Muscle of arm (tissue), 14 donors: ENCODE measurements around the gene PXN. TPM values are rescaled to one million over a fixed set of nuclear protein-coding genes. Genes with fewer than 3 reads are reported as not detected.

ENCODE experiments used
- DNase-seq: peaks from one replicate; pipeline ENCODE4 v3.0.0-alpha.2; 2013
- long read RNA-seq, 11 donors: transcript quantifications; one replicate each; lab custom pipeline, GENCODE V29; 2026
- polyA plus RNA-seq, 12 donors: library from polyadenylated mRNA; unstranded; fragments of 120-200 nt; gene quantifications; one replicate each; pipeline ENCODE4 v1.2.1, GENCODE V29; 2013; ENCODE audit not compliant: insufficient read length in 12 of 12

PXN gene
- 100 to 1,000 TPM in 11 of 12 donors, 10 to 100 TPM in 1; 99.4 to 450 (median 171) TPM for polyA plus RNA-seq
- long read RNA-seq, donor 1, partial matches to known transcripts: 48 of 56 reads
- long read RNA-seq, donor 1, other reads (novel, unspliced or antisense): 0 of 56 reads
- long read RNA-seq, donor 2, transcript PXN-201 (12 exons, 3,785 nt): minor isoform, 5 of 53 reads
- long read RNA-seq, donor 2, transcript PXN-204 (11 exons, 3,683 nt): major isoform, 7 of 53 reads
- long read RNA-seq, donor 2, partial matches to known transcripts: 39 of 53 reads
- long read RNA-seq, donor 2, other reads (novel, unspliced or antisense): 0 of 53 reads
- long read RNA-seq, donor 3, full-length matches to known transcripts: 2 of 27 reads
- long read RNA-seq, donor 3, partial matches to known transcripts: 25 of 27 reads
- long read RNA-seq, donor 3, other reads (novel, unspliced or antisense): 0 of 27 reads
- long read RNA-seq, donor 4, partial matches to known transcripts: 23 of 26 reads
- long read RNA-seq, donor 4, other reads (novel, unspliced or antisense): 0 of 26 reads
- long read RNA-seq, donor 5, full-length matches to known transcripts: 22 of 184 reads
- long read RNA-seq, donor 5, partial matches to known transcripts: 157 of 184 reads
- long read RNA-seq, donor 5, other reads (novel, unspliced or antisense): 5 of 184 reads
- long read RNA-seq, donor 6, full-length matches to known transcripts: 8 of 18 reads
- long read RNA-seq, donor 6, partial matches to known transcripts: 10 of 18 reads
- long read RNA-seq, donor 6, other reads (novel, unspliced or antisense): 0 of 18 reads
- long read RNA-seq, donor 7, full-length matches to known transcripts: 7 of 36 reads
- long read RNA-seq, donor 7, partial matches to known transcripts: 29 of 36 reads
- long read RNA-seq, donor 7, other reads (novel, unspliced or antisense): 0 of 36 reads
- long read RNA-seq, donor 8, transcript PXN-221 (15 exons, 3,246 nt): minor isoform, 6 of 134 reads
- long read RNA-seq, donor 8, transcript PXN-204 (11 exons, 3,683 nt): major isoform, 10 of 134 reads
- long read RNA-seq, donor 8, partial matches to known transcripts: 114 of 134 reads
- long read RNA-seq, donor 8, other reads (novel, unspliced or antisense): 0 of 134 reads
- long read RNA-seq, donor 9, full-length matches to known transcripts: 5 of 29 reads
- long read RNA-seq, donor 9, partial matches to known transcripts: 24 of 29 reads
- long read RNA-seq, donor 9, other reads (novel, unspliced or antisense): 0 of 29 reads
- long read RNA-seq, donor 10, full-length matches to known transcripts: 22 of 76 reads
- long read RNA-seq, donor 10, partial matches to known transcripts: 54 of 76 reads
- long read RNA-seq, donor 10, other reads (novel, unspliced or antisense): 0 of 76 reads
- long read RNA-seq, donor 11, partial matches to known transcripts: 22 of 31 reads
- long read RNA-seq, donor 11, other reads (novel, unspliced or antisense): 0 of 31 reads

DNA sequence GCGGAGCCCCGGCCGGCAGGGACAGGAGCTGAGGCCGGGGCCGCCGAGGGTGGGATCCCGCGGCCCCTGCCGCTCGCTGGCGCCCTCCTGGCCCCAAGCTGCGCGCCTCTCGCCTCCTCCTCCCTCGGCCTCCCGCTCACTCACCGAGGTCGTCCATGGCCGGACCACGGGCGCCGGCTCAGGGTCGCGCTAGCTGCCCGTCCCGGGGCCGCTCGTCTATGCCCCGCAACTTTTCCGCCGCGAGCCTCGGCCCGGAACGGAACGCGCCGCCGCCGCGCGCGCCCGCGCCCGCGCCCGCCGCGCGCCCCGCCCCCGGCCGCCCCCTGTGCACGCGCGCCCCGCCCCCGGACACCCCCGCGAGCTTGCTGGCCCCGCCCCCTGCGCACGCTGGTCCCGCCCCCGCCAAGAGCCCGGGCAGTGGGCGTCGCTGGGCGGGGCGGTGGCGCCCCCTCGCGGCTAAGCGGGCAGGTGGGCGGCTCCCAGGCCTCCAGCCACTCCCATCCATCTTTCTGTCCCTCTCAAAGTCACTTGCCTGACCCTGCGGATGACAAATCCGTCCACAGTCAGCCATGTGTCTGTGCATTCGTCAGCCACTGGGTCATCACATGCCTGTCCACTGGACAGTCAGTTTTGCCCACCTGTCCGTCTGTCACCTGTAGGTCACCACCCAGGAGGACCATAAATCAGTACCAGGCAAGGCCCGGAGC is at the start of gene PXN:
PXN (minus strand) TSS at position 258 of the 707 bp plus-strand sequence; CDS start at position 157, 101 bp downstream.
- peak; percentile 82 for DNase-seq

DNA sequence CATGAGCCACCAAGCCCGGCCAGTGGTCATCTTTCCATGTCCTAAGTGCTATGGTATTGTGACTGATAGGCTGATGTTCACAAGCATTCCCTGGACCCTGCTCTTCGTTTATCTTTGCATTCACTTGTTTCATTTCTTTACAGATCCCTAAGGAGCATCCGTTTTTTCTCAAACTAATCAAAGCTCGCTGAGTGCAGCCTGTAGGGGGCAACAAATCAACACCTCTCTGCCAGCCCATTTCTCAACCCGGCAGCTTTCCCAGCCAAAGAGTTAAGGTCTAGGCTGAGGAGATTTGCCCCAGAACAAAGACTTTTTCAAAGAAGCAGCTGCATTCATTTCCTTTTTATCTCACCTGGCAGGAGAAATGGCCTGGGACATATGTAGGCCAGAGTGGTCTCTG is 48.7 kb upstream of the PXN start:
- no peak for DNase-seq

DNA sequence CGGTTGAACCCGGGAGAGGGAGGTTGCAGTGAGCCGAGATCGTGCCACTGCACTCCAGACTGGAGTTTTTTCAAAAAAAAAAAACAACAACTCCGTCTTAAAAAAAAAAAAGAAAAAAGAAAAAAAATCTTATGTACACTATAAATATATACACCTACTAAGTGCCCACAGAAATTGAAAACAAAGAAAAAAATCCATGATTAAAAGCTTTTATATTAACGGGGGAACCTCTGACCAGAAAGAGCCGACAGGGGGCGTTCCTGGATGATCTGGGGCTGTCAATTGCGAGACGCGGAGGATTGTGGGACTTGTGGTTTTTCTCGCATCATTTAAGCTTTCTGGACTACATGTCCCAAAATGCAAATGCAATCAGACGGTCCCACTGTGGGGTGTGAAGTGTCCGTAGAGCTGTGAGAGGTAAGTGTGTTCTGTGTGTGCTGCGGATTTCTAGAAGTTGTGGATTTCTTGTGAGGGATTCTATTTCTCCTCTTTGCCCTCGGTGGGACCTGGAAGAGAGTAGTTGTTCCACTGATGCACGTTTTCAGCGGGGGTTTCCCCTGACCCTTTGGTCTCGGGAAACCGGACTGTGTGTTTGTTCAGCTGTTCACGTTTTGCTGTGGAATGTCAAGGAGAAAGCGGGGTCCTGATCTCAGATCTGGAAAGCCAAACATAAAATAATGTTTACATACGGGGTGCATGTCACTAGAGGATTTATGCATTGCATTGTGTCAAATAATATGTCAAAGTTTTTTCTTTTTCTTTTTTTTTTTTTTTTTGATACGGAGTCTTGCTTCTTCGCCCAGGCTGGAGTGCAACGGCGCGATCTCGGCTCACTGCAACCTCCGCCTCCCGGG is 36.7 kb upstream of the PXN start, which contains the start of gene SIRT4:
SIRT4 (plus strand) TSS at position 360 of the 854 bp plus-strand sequence. CDS start 1,241 bp downstream, outside the sequence.
- peak; percentile 94 for DNase-seq

DNA sequence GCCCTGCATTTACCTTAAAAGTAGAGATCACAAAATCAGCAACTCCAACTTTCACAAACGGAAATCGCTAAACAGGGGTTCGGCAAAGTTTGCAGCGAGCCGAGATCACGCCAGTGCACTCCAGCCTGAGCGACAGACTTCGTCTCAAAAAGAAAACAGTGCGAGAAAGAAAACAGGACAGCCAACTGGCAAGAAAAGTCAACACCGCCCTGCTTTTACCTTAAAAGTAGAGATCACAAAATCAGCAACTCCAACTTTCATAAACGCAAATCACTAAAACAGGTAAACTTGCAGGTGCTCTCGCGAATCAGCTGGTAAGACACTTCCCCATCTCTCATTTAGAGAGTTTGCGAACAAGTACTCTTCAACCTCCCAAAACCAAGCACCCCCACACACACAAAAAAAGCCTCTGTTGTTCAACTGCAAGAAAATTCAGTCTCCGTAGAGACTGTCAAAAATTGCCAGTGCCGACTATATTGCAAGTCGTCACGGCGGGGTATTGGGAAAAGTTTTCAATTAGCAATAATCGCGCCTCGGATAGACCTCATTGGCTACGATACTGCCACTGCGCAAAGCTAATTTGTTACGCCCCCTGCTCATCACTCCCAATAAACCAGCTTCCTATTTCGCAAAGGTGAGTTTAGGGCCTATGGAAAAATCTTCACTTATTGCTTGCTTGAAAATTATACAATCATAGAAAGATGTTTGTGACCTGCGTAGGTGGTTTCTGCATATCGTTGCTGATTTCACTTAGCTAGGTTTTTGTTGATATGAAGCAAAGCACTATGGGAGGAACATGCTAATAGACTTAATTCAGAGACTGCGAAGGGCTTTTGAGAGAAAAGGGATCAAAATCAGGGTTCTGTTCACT is 27.4 kb upstream of the PXN start, which contains the start of gene RNU4-1:
RNU4-1 (minus strand) TSS at position 577 of the 871 bp plus-strand sequence.
- peak; percentile 89 for DNase-seq

DNA sequence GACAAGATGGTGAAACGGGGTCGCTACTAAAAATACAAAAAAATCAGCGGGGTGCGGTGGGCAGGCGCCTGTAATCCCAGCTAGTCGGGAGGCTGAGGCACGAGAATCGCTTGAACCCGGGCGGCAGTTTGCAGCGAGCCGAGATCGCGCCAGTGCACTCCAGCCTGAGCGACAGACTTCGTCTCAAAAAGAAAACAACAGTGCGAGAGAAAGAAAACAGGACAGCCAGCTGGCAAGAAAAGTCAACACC is 26.8 kb upstream of the PXN start:
- DNase-seq: no peak

DNA sequence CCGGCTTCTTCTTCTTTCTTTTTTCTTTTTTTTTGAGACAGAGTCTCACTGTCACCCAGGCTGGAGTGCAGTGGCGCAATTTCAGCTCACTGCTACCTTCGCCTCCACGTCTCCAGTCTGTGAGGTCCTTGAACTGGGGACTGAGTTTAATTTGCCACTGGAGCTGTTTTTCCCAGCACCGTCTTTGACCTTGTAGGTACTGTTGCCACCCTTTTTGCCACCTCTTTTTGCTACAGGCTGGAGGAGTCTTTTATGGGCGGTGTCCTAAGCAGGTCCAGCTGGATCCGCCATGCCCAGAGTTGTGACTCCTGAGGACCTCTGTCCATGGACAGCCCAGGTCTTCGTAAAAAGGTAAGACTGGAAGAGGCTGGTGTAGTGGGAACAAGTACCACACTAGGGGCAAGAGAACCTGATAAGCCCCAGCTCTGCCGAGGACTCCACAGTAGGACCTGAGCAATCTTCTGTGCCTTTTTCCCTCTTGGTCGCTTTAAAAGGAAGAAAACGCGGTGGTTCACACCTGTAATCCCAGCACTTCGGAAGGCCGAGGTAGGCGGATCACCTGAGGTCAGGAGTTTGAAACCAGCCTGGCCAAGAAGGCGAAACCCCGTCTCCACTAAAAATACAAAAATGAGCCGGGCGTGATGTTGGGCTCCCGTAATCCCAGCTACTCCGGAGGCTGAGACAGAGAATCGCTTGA is 25.2 kb upstream of the PXN start:
- no peak for DNase-seq

DNA sequence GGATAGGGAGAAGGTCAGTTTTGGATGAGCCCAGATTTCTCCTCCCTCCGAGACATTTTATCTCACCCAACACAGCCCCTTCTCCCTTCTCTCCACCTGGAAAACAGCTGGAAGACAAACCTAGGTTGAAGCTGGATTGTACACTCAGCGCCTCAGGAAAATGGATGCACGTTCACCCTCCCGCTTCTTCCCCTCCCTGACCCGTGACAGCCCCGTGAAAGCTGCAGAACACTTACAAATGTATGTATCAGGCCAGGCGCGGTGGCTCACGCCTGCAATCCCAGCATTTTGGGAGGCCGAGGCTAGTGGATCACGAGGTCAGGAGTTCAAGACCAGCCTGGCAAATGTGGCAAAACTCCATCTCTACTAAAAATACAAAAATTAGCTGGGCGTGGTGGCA is 22.0 kb upstream of the PXN start:
- DNase-seq: no peak

DNA sequence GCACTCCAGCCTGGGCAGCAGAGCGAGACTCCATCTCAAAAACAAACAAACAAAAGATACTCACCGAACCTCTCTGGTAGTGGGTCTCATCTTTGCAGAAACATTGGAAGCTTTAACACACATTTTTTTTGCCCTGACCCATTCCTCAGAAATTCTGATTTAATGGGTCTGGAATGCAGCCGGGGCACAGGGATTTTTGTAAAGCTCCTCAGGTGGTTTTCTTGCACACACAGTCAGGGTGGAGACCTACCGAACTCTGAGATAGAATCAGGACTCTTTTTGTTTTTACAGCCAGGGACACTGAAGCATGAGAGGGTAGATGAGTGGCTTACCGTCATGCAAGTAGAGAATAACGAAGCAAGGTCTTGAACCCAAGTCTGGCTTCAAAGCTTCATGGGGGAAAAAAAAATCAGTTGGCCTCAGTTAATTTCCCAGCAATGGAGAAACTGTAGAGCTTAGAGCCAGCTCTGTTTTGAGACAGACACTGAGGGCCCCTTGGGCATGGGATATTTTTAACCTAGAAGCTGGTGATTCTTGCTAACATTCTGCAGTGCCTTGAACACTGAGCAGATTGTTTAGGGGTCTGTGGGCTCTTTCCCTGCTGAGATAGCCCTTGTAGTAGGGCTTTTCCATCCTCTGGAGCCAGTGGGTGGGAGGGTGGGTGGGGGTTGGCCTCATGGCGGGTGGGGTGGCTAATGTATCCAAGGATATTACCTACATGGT is 21.4 kb upstream of the PXN start:
- no peak for DNase-seq

DNA sequence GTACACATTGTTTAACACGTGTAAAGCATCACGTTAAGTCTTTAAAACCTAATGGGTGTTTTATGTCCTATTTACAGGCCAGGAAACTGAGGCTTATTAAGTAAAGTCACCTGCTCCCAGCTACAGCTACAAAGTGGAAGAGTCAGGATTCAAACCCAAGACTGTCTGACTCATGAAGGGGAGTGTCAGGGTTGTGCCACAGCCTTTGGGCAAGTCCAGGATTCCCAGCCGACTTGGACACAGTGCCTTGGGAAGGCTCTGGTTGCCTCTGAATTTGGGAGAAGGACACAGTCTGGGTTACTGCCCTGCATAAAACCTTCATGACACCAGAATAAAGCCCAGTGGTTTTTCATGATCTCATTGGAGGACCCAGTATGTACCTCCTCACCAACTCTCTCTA is 18.9 kb upstream of the PXN start:
- no peak for DNase-seq

DNA sequence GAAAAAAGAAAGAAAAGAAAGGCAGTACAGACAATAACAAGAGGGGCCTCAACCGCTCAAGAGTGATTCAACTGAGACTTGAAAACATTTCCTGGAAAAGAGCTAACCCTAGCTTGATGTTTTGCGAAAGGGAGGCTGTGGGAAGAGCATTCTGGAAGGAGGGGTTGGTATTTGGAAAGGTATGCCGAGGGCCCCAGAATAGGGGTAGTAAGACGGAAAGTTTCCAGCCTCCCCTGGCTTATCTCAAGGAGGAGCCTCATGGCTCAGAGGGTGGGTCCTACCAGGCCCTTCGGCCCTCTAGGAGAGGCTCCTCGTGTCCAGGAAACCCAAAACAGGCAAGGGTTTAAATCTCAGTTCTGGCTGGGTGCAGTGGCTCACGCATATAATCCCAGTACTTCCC is 17.8 kb upstream of the PXN start:
- DNase-seq: no peak

DNA sequence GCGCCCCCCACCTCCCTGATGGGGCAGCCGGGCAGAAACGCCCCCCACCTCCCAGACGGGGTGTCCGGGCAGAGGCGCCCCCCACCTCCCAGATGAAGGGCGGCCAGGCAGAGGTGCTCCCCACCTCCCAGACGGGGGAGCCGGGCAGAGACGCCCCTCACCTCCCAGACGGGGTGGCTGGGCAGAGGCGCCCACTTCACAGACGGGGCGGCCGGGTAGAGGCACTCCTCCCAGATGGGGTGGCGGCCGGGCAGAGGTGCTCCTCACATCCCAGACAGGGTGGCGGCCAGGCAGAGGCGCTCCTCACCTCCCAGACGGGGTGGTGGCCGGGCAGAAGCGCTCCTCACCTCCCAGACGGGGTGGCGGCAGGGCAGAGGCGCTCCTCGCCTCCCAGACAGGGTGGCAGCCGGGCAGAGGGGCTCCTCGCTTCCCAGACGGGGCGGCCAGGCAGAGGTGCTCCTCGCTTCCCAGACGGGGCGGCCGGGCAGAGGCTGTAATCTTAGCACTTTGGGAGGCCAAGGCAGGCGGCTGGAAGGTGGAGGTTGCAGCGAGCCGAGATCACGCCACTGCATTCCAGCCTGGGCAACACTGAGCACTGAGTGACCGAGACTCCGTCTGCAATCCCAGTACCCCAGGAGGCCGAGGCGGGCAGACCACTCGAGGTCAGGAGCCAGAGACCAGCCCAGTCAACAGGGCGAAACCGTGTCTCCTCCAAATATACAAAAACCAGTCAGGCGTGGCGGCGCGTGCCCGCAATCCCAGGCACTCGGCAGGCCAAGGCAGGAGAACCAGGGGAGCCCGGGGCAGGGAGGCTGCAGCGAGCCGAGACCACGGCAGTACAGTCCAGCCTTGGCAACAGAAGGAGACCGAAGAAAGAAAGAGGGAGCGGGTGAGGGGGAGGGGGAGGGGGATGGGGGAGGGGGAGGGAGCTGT is 12.9 kb upstream of the PXN start:
- no peak for DNase-seq

DNA sequence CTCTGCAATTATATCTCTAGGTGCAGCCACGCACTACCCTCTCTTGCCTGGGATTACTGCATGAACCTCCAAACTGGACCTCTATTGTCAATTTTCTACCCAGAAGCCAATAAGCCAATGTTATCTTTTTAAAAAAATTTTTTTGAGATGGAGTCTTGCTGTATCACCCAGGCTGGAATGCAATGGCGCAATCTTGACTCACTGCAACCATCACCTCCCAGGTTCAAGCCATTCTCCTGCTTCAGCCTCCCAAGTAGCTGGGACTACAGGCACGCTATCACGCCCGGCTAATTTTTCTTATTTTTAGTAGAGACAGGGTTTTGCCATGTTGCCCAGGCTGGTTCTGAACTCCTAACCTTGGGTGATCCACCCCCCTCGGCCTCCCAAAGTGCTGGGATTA is 11.2 kb upstream of the PXN start:
- DNase-seq: no peak

DNA sequence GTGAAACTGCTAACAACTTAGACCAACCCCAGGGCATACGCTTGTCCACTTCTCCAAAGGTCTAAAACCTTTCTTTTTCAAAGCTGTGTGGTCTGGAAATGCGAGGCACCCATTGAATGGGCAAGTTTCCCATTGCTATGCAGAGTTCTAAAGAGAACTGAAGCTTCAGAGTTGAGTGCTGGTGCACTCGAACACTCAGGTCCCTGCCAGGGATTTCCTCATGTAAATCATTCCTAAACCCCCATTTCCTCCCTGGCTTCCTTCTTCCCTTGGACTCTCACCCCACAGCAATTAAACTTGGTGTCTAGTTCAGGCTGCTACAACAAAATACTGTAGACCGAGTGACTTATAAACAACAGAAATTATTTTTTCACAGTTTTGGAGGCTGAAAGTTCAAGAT is 2.2 kb upstream of the PXN start:
- DNase-seq: no peak

DNA sequence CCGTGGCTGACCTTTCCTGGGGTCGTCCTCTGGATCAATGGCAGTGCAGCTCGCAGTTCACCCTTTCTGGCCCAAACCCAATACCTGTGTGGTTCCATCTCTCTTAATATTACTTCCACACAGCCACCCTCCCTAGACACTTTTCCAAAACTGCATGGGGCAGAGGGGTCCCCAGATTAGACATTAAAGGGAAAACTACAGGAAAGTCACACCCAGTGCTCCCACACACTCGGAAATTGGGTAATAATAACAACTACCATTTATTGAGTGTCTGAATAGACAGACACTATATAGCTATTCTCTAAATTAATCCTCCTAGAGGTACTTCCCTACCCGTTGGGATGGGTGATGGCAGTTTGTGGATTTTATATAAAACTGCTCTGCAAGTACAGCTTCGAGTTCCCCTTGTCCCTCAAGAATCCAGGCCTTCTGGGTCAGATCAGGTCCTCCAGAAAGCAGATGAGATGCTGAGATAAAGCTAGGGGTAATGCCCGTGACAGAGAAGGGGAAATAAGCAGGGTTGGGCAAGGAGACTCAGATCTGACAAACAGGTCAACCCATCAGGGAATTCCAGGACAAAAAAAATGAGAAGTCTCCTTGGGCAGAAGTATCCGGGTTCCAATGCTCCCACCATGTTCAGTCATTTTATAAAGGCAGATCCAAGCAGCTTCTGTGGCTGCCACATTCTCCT is 795 bp upstream of the PXN start:
- DNase-seq: no peak

DNA sequence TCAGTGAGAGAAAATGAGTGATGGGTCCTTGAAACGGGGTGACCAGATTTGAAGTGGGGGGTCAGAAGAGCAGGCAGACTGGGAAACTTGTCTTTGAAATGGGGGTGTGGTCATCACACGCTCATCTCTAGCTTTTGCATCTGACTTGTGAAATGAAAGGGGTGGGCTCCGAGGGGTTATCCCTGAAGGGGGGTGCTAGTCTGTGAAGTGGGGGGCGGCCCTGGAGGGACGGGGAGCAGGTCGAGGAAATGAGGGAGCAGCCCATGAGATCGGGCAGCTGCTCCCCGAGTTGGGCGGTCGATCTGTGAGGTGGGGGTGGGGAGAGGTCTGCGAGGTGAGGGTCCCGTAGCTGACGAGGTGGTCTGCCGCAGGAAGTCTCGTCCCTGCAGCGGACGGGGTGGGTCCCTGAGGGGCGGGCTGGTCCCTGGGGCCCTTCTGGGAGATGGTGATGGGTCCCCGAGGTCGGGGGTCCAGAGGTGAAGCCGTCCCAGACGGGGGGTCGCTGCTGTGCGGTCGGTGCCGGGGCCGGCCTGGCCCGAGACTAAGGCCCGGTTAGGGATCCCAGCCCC is 542 bp downstream of the PXN start:
- DNase-seq: no peak
